Measurements from ENCODE around the gene UBAC2. TPM values are rescaled to one million over a fixed set of nuclear protein-coding genes. Genes with fewer than 3 reads are reported as not detected.

UBAC2 gene
- total and polyA plus RNA-seq, 11 donors: 32.6 to 66.9 (median 48.5) TPM

DNA sequence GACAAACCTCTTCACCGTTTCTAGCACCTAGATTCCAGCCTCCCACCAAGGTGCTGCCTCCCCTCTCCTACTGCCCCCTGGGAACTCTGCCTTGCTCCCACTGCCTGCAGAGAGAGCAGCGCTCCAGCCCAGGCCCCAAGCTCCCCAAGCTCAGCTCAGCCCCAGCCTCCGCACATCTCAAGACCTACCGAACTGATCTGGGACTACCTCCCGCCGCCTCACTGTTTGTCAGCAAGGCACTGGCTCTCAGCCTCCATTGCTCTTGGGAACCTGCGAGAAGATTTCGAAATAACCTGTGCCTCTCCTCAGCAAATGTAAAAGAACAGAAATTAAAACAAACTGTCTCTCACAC lies 198.9 kb downstream of the UBAC2 start:
- H3K9me3 ChIP-seq: peaks cover 0 to 9% (median 0%) of the 10 kb centered on the region in 12 donors
- peaks cover 0 to 3% (median 0%) of the 10 kb centered on the region in 12 donors for H3K4me1 ChIP-seq
- no peaks in the 10 kb centered on the region for H3K27me3 ChIP-seq
- no peak overlapping the region for H3K4me3 ChIP-seq
- H3K27ac ChIP-seq: no peak overlapping the region
- DNase-seq: no peak
- ATAC-seq: peak in 1 of 4 donors; percentile 33
- WGBS, 4 donors: 89 to 91% (median 90%) methylated on average over 8 of the region's 8 CpGs
- intact Hi-C loops (cut with DNase I): no loop called here
- TF ChIP-seq POLR2A (IDR thresholded peaks at IDR 0.05): no peak
- TF ChIP-seq, protein P1, sequence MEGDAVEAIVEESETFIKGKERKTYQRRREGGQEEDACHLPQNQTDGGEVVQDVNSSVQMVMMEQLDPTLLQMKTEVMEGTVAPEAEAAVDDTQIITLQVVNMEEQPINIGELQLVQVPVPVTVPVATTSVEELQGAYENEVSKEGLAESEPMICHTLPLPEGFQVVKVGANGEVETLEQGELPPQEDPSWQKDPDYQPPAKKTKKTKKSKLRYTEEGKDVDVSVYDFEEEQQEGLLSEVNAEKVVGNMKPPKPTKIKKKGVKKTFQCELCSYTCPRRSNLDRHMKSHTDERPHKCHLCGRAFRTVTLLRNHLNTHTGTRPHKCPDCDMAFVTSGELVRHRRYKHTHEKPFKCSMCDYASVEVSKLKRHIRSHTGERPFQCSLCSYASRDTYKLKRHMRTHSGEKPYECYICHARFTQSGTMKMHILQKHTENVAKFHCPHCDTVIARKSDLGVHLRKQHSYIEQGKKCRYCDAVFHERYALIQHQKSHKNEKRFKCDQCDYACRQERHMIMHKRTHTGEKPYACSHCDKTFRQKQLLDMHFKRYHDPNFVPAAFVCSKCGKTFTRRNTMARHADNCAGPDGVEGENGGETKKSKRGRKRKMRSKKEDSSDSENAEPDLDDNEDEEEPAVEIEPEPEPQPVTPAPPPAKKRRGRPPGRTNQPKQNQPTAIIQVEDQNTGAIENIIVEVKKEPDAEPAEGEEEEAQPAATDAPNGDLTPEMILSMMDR (IDR thresholded peaks at IDR 0.05): no peak
- no peaks in the 10 kb centered on the region for H3K36me3 ChIP-seq

DNA sequence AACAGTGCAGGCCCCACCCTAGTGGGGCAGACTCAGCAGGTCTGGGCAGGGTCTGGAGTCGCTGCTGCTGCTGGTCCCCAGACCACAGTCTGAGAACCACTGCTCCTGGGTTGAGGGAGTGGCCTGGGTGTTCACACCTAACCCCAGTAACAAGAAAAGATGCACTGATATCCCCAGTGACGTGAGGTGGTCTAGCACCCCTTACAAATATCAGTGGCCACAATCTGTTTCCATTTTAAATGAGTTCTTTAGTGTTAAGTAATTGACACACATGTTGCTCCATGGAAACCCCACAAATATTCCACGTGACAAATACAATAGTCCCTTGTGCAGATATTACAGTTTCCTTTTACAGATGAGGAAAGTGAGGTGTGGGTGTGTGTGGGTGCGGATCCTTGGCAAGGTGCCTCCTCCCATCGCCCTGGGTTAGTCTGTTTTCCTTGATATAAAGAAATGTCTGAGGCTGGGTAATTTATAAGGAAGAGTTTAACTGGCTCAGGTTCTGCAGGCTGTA lies 202.9 kb downstream of the UBAC2 start:
- DNase-seq: no peak

DNA sequence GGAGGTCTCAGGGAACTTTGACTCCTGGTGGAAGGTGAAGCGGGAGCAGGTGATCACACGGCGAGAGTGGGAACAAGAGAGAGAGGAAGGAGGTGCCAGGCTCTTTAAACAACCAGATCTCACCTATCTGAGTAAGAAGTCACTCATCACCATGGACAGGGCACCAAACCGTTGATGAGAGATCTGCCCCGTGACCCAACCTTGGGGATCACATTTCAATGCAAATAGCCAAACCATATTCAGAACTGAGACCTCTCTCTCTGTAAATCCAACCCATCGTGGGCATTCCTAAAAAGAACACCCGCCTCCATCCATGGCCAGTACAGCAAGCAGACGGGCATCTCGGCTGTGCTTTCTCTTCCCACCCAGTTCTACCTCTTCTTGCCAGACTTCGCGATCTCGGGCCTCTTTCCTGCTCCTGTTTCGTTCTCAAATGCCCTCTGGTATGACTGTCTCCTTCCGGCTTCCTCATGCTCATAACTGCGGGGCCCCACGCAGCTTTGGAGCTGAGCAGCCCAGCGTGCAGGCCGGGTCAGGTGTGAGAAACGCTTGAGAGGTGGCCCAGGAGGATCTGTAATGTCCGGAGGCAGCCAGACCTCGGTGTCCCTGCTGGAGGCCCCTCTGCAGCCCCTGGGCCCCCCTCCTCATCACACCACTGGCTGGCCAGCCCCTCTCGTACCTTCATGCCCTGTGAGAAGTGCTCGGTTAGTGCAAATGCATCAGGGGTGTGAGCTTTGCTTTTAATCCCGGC lies 203.5 kb downstream of the UBAC2 start:
- WGBS, 4 donors: 62 to 70% (median 66%) methylated on average over 24 of the region's 24 CpGs
- H3K9me3 ChIP-seq: peaks cover 0 to 9% (median 0%) of the 10 kb centered on the region in 12 donors
- intact Hi-C loops (cut with DNase I): no loop called here
- H3K4me1 ChIP-seq: peaks cover 0 to 23% (median 0%) of the 10 kb centered on the region in 12 donors
- DNase-seq (no peak), ATAC-seq (peak in 1 of 4 donors; percentile 37)
- no peaks in the 10 kb centered on the region for H3K36me3 ChIP-seq
- TF ChIP-seq, protein P1 (IDR thresholded peaks at IDR 0.05): no peak
- TF ChIP-seq POLR2A (IDR thresholded peaks at IDR 0.05): no peak
- no peaks in the 10 kb centered on the region for H3K27me3 ChIP-seq
- no peak overlapping the region for H3K27ac ChIP-seq
- no peak overlapping the region for H3K4me3 ChIP-seq

More for the DNA sequence above, 202.9 kb downstream of the UBAC2 start:
- peaks cover 0 to 9% (median 0%) of the 10 kb centered on the region in 12 donors for H3K9me3 ChIP-seq
- no peak overlapping the region for H3K4me3 ChIP-seq
- H3K27me3 ChIP-seq: no peaks in the 10 kb centered on the region
- no peak overlapping the region for H3K27ac ChIP-seq
- peaks cover 0 to 23% (median 0%) of the 10 kb centered on the region in 12 donors for H3K4me1 ChIP-seq
- WGBS, 4 donors: 71 to 75% (median 73%) methylated on average over 5 of the region's 5 CpGs
- no peaks in the 10 kb centered on the region for H3K36me3 ChIP-seq
- ATAC-seq: no peak
- intact Hi-C loops (cut with DNase I): no loop called here
- no peak for TF ChIP-seq POLR2A (IDR thresholded peaks at IDR 0.05)
- TF ChIP-seq, protein P1 (IDR thresholded peaks at IDR 0.05): no peak

DNA sequence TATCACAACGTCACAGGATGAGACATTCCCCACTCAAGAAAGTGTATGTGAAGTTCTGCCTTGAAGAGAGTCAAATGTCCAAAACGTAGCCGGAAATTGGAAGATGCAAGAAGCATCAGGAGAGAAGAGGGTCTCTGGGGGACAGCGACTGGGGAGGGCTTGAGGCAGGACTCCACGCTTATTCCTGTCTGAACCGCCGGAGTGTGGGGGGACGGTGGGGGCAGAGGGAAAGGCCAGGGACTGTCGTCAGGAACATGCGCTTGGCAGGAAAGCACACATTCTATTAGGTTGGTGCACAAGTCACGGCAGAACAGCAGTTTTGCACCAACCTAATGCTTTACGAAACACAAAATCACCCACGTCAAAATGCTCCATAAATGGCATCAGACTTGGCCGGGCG lies 205.3 kb downstream of the UBAC2 start:
- H3K36me3 ChIP-seq: no peaks in the 10 kb centered on the region
- TF ChIP-seq, protein P1 (IDR thresholded peaks at IDR 0.05): no peak
- TF ChIP-seq POLR2A (IDR thresholded peaks at IDR 0.05): no peak
- no peak for ATAC-seq
- peaks cover 0 to 23% (median 0%) of the 10 kb centered on the region in 12 donors for H3K4me1 ChIP-seq
- H3K4me3 ChIP-seq: no peak overlapping the region
- DNase-seq: no peak
- no peaks in the 10 kb centered on the region for H3K27me3 ChIP-seq
- WGBS, 4 donors: 81 to 87% (median 84%) methylated on average over 15 of the region's 15 CpGs
- H3K27ac ChIP-seq: peak overlapping the region in 2 of 12 donors; percentile 9 to 89
- peaks cover 0 to 9% (median 0%) of the 10 kb centered on the region in 12 donors for H3K9me3 ChIP-seq
- intact Hi-C loops (cut with DNase I): no loop called here

Measured in heart left ventricle (tissue), 16 donors.